SU-DHL-6 (cell line): ENCODE results near the gene MOB3B.

ENCODE experiments used
- H2AFZ ChIP-seq: fragments of 200-600 bp; sonication (generic); 2 replicates; pipeline ENCODE4 v1.6.1; 2014; ENCODE audit warnings: low read depth, mild to moderate bottlenecking, moderate library complexity, mixed read lengths, antibody characterized with exemption, low read length; ENCODE audit not compliant: severe bottlenecking
- H3F3A ChIP-seq: fragments of 200-600 bp; shearing (Covaris generic); 2 replicates; pipeline ENCODE4 v1.6.0; 2016; ENCODE audit warnings: antibody characterized with exemption, mild to moderate bottlenecking; ENCODE audit not compliant: insufficient read depth
- H3K27ac ChIP-seq: fragments of 200-600 bp; sonication (generic); 2 replicates; pipeline ENCODE4 v1.5.1; 2016; ENCODE audit warnings: low read depth, mild to moderate bottlenecking, low read length, moderate library complexity, mixed read lengths
- H3K27me3 ChIP-seq: fragments of 200-600 bp; sonication (generic), shearing (Covaris generic); 2 replicates; pipeline ENCODE4 v1.6.0; 2014; ENCODE audit warnings: mild to moderate bottlenecking, low read length
- H3K36me3 ChIP-seq: fragments of 200-600 bp; sonication (generic); 2 replicates; pipeline ENCODE4 v1.6.1; 2014; ENCODE audit warnings: mild to moderate bottlenecking, low read length, mixed read lengths
- H3K4me2 ChIP-seq: fragments of 300-600, 200-600 bp; shearing (Covaris generic), sonication (generic); 2 replicates; pipeline ENCODE4 v1.6.0; 2014; ENCODE audit warnings: low read length, low read depth, mild to moderate bottlenecking; ENCODE audit not compliant: poor library complexity, severe bottlenecking
- H3K4me3 ChIP-seq: fragments of 200-600 bp; sonication (generic); 2 replicates; pipeline ENCODE4 v1.5.1; 2014; ENCODE audit warnings: antibody characterized with exemption, low read length, mild to moderate bottlenecking, mixed read lengths; ENCODE audit not compliant: insufficient read depth, poor library complexity, severe bottlenecking
- H3K79me2 ChIP-seq: fragments of 200-600 bp; sonication (generic); 2 replicates; pipeline ENCODE4 v1.6.1; 2014; ENCODE audit warnings: mild to moderate bottlenecking, low read length, moderate library complexity; ENCODE audit not compliant: insufficient read depth
- H3K9ac ChIP-seq: fragments of 200-600 bp; sonication (generic); 2 replicates; pipeline ENCODE4 v1.7.0; 2014; ENCODE audit warnings: mild to moderate bottlenecking, low read length
- H3K9me2 ChIP-seq: fragments of 200-600 bp; sonication (generic); replicated peaks from 2 replicates; pipeline ENCODE4 v1.6.1; 2014; ENCODE audit warnings: low read length; ENCODE audit not compliant: insufficient read depth
- H3K9me3 ChIP-seq: fragments of 200-600 bp; sonication (generic); 2 replicates; pipeline ENCODE4 v1.6.1; 2014; ENCODE audit warnings: low read length, mixed read lengths; ENCODE audit not compliant: insufficient read depth
- H4K20me1 ChIP-seq: fragments of 200-600 bp; sonication (generic); 2 replicates; pipeline ENCODE4 v1.6.1; 2014; ENCODE audit warnings: low read depth, mild to moderate bottlenecking, antibody characterized with exemption, low read length, moderate library complexity, mixed read lengths
- EZH2phosphoT487 ChIP-seq: fragments of 200-600 bp; sonication (generic), shearing (Covaris generic); conservative IDR thresholded peaks from 2 replicates; pipeline ENCODE4 v1.6.1; 2018; ENCODE audit warnings: mild to moderate bottlenecking, antibody characterized with exemption, low read length, moderate library complexity, mixed read lengths
- TF ChIP-seq, protein P1 (sequence below): fragments of 200-600 bp; sonication (generic); IDR thresholded peaks from one replicate; pipeline ENCODE4 v1.5.1; 2017; ENCODE audit warnings: antibody characterized with exemption, mild to moderate bottlenecking, low read length, moderate library complexity; ENCODE audit not compliant: insufficient read depth, poor library complexity, severe bottlenecking

The MOB3B gene

GRCh38 chr9:27400334-27400880 is 129.2 kb downstream of the MOB3B start:
- Histone ChIP-seq H4K20me1 (no peaks in the 10 kb centered on the region), H3K9me2 (no peaks in the 10 kb centered on the region), H3K9ac (no peak overlapping the region), H3K79me2 (no peaks in the 10 kb centered on the region), H3K4me2 (no peak overlapping the region), H3K9me3 (no peaks in the 10 kb centered on the region), H3F3A (no peaks in the 10 kb centered on the region), H2AFZ (no peak overlapping the region), H3K4me3 (no peak overlapping the region), H3K27me3 (no peaks in the 10 kb centered on the region), H3K27ac (no peak overlapping the region), H3K36me3 (no peaks in the 10 kb centered on the region)
- TF ChIP-seq, protein P1, sequence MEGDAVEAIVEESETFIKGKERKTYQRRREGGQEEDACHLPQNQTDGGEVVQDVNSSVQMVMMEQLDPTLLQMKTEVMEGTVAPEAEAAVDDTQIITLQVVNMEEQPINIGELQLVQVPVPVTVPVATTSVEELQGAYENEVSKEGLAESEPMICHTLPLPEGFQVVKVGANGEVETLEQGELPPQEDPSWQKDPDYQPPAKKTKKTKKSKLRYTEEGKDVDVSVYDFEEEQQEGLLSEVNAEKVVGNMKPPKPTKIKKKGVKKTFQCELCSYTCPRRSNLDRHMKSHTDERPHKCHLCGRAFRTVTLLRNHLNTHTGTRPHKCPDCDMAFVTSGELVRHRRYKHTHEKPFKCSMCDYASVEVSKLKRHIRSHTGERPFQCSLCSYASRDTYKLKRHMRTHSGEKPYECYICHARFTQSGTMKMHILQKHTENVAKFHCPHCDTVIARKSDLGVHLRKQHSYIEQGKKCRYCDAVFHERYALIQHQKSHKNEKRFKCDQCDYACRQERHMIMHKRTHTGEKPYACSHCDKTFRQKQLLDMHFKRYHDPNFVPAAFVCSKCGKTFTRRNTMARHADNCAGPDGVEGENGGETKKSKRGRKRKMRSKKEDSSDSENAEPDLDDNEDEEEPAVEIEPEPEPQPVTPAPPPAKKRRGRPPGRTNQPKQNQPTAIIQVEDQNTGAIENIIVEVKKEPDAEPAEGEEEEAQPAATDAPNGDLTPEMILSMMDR: no peak
- no peak for TF ChIP-seq EZH2phosphoT487

DNA sequence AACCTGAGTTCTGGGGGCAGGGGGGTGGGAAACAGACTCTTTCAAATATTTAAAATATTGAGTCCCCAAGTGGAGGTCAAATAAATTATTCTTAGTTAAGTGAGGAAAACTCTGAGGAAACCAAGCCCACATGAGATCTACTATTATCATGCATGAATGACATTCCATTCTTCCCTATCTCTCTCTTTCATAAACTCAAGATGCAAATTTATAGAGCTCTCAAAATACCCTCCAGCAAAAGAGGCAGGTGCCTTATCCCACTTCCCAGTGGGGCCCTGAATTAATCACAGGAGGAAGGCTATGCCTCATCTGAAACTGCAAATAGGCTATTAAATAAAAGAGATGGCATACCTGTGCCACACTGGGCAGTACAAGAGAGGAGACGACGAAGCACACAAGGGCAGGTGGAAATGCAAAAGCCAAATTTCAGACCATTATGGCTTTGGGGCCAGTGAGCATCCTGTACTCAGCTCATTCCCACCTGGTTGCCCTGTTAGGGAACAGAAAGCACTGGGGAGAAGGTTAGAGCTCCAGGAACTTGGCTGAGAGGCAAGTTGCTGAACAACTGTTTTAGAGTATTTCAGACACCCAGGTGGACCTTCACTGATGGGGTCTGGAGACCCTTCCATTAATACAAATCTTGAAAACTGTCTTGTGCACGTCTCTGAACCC is 130.5 kb downstream of the MOB3B start:
- no peaks in the 10 kb centered on the region for H3K36me3 ChIP-seq
- no peak overlapping the region for H3K4me3 ChIP-seq
- H2AFZ ChIP-seq: no peak overlapping the region
- no peaks in the 10 kb centered on the region for H3K9me3 ChIP-seq
- H3K9ac ChIP-seq: no peak overlapping the region
- no peaks in the 10 kb centered on the region for H4K20me1 ChIP-seq
- no peak for TF ChIP-seq EZH2phosphoT487
- TF ChIP-seq, protein P1: no peak
- H3K9me2 ChIP-seq: no peaks in the 10 kb centered on the region
- no peaks in the 10 kb centered on the region for H3K27me3 ChIP-seq
- no peak overlapping the region for H3K4me2 ChIP-seq
- no peaks in the 10 kb centered on the region for H3F3A ChIP-seq
- H3K79me2 ChIP-seq: no peaks in the 10 kb centered on the region
- no peak overlapping the region for H3K27ac ChIP-seq

DNA sequence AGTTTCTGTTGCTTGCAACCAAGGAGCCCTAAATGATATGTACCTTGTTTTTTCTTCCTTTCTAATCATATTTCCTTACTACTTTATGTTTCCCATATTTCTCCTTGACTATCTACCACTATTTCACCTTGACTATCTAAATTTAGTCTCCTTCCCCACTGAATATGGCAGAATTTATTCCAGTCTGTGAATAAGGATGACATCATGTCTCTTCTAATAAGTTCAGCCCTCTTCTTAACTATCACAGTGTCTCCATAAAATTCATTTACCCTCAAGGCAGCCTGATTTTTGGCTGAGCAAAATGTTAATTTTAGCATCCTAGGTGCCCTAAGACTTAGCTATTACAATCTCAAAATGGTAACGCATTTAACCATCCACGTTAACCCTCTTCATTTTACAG is 133.1 kb downstream of the MOB3B start:
- Histone ChIP-seq H3K9me3 (no peaks in the 10 kb centered on the region), H3K36me3 (no peaks in the 10 kb centered on the region), H3K27ac (no peak overlapping the region), H3K4me2 (no peak overlapping the region), H4K20me1 (no peaks in the 10 kb centered on the region), H3K9ac (no peak overlapping the region), H3K79me2 (no peaks in the 10 kb centered on the region), H3K4me3 (no peak overlapping the region), H2AFZ (no peak overlapping the region), H3F3A (no peaks in the 10 kb centered on the region), H3K9me2 (no peaks in the 10 kb centered on the region), H3K27me3 (no peaks in the 10 kb centered on the region)
- no peak for TF ChIP-seq EZH2phosphoT487
- TF ChIP-seq, protein P1: no peak
